Activated naive CD8-positive, alpha-beta T cell treated with anti-CD3 and anti-CD28 coated beads for 36 hours (primary cell): ENCODE measurements around the gene PPT1. TPM values are rescaled to one million over a fixed set of nuclear protein-coding genes. Genes with fewer than 3 reads are reported as not detected.
A peak's percentile ranks its signal among the peaks of the same experiment; 100 is the strongest.
"Not testable (repeated sequence)": the region's sequence is repeated elsewhere in the genome, so short reads cannot be mapped to it uniquely, and the experiment has no call there.

Experiments used
- DNase-seq: peaks from one replicate; pipeline ENCODE4 v3.0.0; 2021
- H3K27ac Mint-ChIP-seq: one replicate; pipeline ENCODE4 v1.8.0; 2022; ENCODE audit warnings: mild to moderate bottlenecking, moderate library complexity, mixed read lengths
- H3K27me3 Mint-ChIP-seq: one replicate; pipeline ENCODE4 v1.8.0; 2022; ENCODE audit warnings: mild to moderate bottlenecking, mixed read lengths
- H3K36me3 Mint-ChIP-seq: one replicate; pipeline ENCODE4 v1.8.0; 2021; ENCODE audit warnings: mild to moderate bottlenecking, mixed read lengths
- H3K4me1 Mint-ChIP-seq: one replicate; pipeline ENCODE4 v1.8.0; 2021; ENCODE audit warnings: mixed read lengths
- H3K4me3 Mint-ChIP-seq: one replicate; pipeline ENCODE4 v1.8.0; 2022; ENCODE audit warnings: mild to moderate bottlenecking, moderate library complexity, mixed read lengths
- H3K9me3 Mint-ChIP-seq: one replicate; pipeline ENCODE4 v1.8.0; 2022; ENCODE audit warnings: mixed read lengths
- total RNA-seq, 2 experiments: library from RNA; stranded (reverse); gene quantifications; one replicate each; pipeline ENCODE4 v1.2.3, GENCODE V29; 2021

Gene PPT1
- total RNA-seq, 2 experiments from 2014 or later, result 87.5 to 93.7 TPM

DNA sequence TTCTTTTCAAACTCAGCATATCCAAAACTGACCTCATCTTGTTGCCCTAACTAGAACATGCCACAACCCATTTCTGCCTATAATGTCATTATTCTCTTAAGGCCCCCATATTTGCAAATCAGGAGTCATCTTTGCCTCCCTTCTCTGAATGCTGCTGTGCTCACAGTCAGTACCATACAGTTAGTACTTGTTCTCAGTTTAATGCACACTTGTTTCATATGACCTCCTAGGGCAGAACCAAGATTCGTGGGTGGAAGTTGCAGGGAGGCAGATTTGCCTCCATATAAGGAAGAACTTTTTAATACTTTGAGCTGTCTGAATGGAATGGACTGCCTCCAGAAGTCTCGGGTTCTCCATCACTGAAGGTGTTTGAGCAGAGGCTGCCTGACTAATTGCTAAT lies 47.3 kb downstream of the PPT1 start:
- no peaks in the 10 kb centered on the region for H3K9me3 Mint-ChIP-seq
- H3K4me1 Mint-ChIP-seq, result peaks cover 82% of the 10 kb centered on the region
- H3K27me3 Mint-ChIP-seq, result no peaks in the 10 kb centered on the region
- peaks cover 81% of the 10 kb centered on the region for H3K36me3 Mint-ChIP-seq
- H3K27ac Mint-ChIP-seq, result peak overlapping the region; percentile 94
- peak overlapping the region; percentile 47 for H3K4me3 Mint-ChIP-seq
- no peak for DNase-seq

DNA sequence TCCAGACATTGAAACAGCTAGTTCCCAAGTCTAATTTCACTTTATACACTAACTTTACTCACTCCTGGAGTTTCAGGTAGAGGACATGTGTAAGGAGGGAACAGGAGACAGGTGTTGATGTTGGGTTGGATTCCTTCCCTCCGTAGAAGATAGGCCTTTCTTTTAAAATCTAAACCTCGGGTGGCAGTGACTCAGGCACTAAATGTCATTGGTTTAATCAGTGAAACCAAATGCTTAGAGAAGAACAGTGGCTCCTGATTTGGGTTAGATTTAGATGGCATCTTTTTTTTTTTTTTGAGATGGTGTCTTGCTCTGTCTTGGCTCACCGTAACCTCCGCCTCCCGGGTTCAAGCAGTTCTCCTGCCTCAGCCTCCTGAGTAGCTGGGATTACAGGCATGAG lies 49.3 kb downstream of the PPT1 start:
- peaks cover 79% of the 10 kb centered on the region for H3K36me3 Mint-ChIP-seq
- peak overlapping the region; percentile 90 for H3K27ac Mint-ChIP-seq
- no peak for DNase-seq
- peaks cover 83% of the 10 kb centered on the region for H3K4me1 Mint-ChIP-seq
- no peaks in the 10 kb centered on the region for H3K27me3 Mint-ChIP-seq
- peak overlapping the region; percentile 60 for H3K4me3 Mint-ChIP-seq
- H3K9me3 Mint-ChIP-seq, result no peaks in the 10 kb centered on the region

DNA sequence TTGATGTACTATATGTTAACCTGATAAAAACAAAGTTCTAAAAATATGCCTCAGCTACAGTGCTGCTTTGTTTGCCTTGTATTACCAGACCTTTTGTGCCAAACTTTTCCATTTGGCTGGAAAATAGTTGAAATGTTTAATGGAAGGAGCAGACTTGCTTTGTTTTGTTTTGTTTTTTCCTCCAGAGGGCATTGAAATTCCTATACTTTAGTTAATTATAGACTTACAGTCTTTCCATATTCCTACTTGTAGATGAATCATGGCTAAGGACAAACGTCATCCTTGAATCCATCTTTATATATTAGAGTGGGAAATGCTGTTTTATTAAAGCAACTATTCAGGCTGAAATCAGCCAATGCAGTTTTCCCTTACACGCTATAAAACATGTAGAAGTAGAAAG lies 49.8 kb downstream of the PPT1 start:
- no peak for DNase-seq
- Mint-ChIP-seq H3K4me3 (peak overlapping the region; percentile 60), H3K9me3 (no peaks in the 10 kb centered on the region), H3K4me1 (peaks cover 87% of the 10 kb centered on the region), H3K36me3 (peaks cover 80% of the 10 kb centered on the region), H3K27me3 (no peaks in the 10 kb centered on the region), H3K27ac (peak overlapping the region; percentile 90)

DNA sequence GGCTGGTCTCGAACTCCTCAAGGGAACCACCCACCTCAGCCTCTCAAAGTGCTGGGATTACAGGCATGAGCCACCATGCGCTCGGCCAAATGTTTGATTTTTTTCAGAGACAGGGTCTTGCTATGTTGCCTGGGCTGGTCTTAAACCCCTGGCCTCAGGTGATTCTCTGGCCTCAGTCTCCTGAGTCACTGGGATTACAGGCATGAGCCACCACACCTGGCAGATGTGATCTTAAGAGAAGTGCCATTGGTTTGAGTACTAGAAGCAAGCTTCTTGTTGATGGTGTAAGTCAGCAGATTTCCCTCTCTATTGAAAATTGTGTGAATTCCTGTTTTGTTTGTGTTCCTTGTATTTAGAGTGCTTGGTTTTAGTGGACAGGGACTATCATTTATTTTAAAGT lies 51.3 kb downstream of the PPT1 start:
- Mint-ChIP-seq H3K4me3 (peak overlapping the region; percentile 11), H3K4me1 (peaks cover 78% of the 10 kb centered on the region), H3K27me3 (no peaks in the 10 kb centered on the region), H3K36me3 (peaks cover 82% of the 10 kb centered on the region), H3K9me3 (no peaks in the 10 kb centered on the region), H3K27ac (peak overlapping the region; percentile 81)
- DNase-seq, result no peak

DNA sequence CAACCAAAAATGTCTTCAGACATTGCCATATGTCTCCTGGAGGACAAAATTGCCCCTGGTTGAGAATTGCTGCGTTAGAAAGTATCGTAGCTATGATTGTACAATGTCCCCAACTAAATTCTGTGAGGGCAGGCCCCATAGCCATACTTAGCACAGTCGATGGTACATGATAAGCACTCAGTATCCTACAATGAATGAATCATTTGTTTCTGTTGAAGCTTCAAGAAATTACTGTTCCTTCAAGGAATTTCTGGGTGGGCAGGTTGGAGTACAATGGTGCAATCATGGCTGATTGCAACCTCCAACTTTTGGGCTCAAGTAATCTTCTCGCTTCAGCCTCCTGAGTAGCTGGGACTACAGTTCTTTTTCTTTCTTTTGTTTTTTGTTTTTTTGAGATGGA lies 51.9 kb downstream of the PPT1 start:
- no peaks in the 10 kb centered on the region for H3K9me3 Mint-ChIP-seq
- H3K36me3 Mint-ChIP-seq, result peaks cover 78% of the 10 kb centered on the region
- peaks cover 73% of the 10 kb centered on the region for H3K4me1 Mint-ChIP-seq
- peak overlapping the region; percentile 74 for H3K4me3 Mint-ChIP-seq
- H3K27ac Mint-ChIP-seq, result peak overlapping the region; percentile 81
- H3K27me3 Mint-ChIP-seq, result no peaks in the 10 kb centered on the region
- DNase-seq, result no peak

DNA sequence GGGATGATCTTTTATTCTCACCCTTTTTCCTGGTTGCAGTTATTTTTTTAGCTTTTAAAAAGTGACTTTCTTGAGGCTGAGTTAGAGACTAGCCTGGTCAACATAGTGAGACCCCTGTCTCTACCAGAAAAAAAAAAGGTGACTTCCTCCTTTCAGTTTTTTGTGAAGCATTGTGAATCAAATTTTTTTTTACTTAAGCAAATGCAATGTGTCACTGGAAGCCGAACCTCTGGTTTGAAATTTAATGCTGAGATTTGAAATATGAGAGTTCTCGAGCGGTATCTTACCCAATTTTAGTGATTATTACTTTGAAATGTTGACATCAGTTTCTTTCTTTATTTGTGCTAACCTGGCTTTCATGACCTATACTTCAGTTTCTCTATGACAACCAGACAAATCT lies 52.9 kb downstream of the PPT1 start:
- Mint-ChIP-seq H3K27ac (peak overlapping the region; percentile 64), H3K4me1 (peaks cover 67% of the 10 kb centered on the region), H3K36me3 (peaks cover 67% of the 10 kb centered on the region), H3K27me3 (no peaks in the 10 kb centered on the region), H3K9me3 (no peaks in the 10 kb centered on the region), H3K4me3 (peak overlapping the region; percentile 95)
- no peak for DNase-seq

DNA sequence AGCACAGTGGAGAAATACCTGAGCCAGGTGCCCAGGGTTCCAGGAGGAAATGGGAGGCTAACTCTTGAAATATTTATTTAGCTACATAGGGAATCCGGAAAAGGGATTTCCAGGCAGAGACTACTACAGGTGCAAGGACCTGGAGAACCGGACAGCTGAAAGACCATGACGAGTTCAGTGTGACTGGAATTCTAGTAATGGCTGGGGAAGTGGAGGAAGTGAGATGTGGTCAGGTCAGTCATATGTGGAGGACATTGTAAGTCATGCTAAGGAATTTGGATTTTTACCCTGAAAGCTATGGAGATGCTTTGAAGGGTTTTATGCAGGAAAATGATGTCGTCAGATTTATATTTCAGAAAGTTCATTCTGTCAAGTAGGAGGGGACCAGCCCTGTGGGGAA lies 54.7 kb downstream of the PPT1 start:
- Mint-ChIP-seq H3K4me3 (peak overlapping the region; percentile 95), H3K36me3 (peaks cover 60% of the 10 kb centered on the region), H3K27ac (peak overlapping the region; percentile 99), H3K4me1 (peaks cover 59% of the 10 kb centered on the region), H3K27me3 (no peaks in the 10 kb centered on the region), H3K9me3 (no peaks in the 10 kb centered on the region)
- DNase-seq, result no peak

DNA sequence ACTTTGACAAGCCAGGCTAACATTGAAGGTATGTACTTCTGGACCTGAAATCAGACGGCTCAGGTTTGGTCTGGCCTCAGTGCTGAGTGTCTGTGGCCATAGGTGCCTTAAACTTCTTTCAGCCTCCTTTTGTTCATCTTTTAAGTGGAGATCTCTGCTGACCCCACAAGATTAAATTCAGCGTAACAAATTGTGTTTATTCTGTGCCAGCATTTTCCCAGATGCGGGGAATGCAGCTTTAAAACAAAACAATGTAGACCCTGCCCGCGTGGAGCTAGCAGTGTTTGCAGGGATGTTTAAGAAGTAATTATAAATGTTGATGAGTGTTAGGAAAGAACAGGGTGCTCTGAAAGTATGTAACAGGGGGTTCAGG lies 55.6 kb downstream of the PPT1 start:
- no peaks in the 10 kb centered on the region for H3K9me3 Mint-ChIP-seq
- H3K27ac Mint-ChIP-seq, result peak overlapping the region; percentile 99
- DNase-seq, result no peak
- peak overlapping the region; percentile 95 for H3K4me3 Mint-ChIP-seq
- H3K4me1 Mint-ChIP-seq, result peaks cover 59% of the 10 kb centered on the region
- H3K36me3 Mint-ChIP-seq, result peaks cover 57% of the 10 kb centered on the region
- H3K27me3 Mint-ChIP-seq, result no peaks in the 10 kb centered on the region

DNA sequence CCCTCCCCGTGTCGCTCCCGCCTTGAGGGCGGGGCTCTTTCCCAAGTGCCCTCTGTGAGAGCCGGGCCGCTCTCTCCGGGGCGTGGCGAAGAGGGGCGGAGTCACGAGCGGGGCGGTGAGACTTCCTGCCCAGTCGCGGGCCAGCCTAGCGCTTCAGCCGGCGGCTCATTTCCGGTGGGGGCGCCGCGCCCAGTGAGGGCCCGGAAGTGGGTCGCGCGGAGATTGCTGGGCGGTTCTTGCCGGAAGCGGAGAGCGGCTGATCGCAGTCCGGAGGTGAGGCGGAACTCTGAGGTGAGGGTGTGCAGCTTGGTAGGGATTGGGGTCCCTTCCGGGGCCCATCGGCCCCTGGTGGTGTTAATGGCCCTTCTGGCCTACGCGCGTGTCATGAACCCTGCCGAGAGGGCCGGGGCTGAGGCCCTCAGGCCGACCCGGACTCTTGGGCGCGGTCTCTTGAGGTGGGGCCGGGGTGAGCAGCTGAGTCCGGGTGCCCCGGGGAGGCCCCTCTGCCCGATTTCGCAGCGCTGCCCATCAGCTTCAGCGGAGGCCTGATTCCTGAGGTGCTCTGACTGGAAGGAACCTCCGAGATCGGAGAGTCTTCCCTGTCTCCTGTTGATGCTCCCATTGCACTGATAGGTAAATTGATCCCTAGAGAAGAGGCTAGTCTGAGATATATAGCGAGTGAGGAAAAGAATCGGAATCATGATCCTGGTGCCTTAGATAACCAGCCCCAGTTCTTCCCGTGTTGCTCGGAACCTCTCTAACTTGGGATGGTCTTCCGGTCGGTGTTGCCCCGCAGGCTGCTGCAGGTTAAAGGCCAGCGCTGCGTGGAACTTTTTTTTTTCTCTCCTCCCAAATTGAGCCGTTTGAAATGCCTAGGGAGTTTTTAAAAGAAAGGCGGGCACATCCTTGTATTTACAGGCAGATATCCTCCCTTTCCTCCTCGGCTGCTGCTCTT lies 56.3 kb downstream of the PPT1 start, which contains the start of gene CAP1:
Gene CAP1, plus strand, starts transcription at position 219 of the 955 bp plus-strand sequence. CDS start 18,618 bp downstream, outside the sequence.
- H3K4me1 Mint-ChIP-seq, result peaks cover 52% of the 10 kb centered on the region
- peak; percentile 100 for DNase-seq
- H3K4me3 Mint-ChIP-seq, result peak within 1 kb of the TSS; percentile 95
- no peaks in the 10 kb centered on the region for H3K9me3 Mint-ChIP-seq
- H3K36me3 Mint-ChIP-seq, result peaks cover 51% of the 10 kb centered on the region
- peak within 1 kb of the TSS; percentile 99 for H3K27ac Mint-ChIP-seq
- no peaks in the 10 kb centered on the region for H3K27me3 Mint-ChIP-seq

DNA sequence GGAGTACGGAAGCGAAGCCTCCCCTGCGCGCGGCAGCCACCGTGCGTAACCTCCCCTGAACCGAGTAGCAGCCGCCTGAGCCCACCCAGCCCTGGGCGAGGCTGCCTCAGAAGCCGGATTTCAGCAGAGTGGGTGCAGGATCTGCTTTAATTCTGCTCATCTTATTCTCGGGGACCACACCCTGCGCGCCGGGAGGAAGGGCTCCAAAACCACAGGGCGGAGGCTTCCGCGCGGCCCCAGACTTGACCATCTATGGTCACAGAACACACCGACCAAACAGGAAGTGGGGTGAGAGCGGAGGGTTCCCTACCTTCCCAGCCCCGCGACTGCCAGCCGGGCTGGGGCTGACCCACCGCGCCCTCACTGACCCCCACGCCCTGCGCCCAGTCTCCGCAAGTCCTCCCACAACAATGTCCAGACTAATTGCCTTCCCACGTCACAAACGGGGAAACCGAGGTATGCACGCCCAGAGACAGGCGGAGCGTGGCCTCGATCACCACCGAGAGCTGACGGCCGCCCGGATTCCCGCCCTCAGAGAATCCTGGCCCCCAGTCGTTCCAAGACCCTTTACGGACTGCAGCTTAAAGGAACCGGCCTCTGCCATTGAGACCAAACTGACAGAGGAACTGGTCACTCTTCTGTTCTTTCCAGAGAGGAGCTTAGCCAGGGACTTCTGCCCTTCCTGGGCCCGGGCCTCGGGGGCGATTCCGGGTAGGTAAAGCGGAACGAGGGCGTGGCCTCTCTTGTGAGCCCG lies 57.1 kb downstream of the PPT1 start:
- Mint-ChIP-seq H3K9me3 (no peaks in the 10 kb centered on the region), H3K27ac (peak overlapping the region; percentile 99), H3K4me1 (peaks cover 47% of the 10 kb centered on the region), H3K36me3 (peaks cover 43% of the 10 kb centered on the region), H3K4me3 (peak overlapping the region; percentile 95), H3K27me3 (no peaks in the 10 kb centered on the region)
- peak; percentile 82 for DNase-seq

DNA sequence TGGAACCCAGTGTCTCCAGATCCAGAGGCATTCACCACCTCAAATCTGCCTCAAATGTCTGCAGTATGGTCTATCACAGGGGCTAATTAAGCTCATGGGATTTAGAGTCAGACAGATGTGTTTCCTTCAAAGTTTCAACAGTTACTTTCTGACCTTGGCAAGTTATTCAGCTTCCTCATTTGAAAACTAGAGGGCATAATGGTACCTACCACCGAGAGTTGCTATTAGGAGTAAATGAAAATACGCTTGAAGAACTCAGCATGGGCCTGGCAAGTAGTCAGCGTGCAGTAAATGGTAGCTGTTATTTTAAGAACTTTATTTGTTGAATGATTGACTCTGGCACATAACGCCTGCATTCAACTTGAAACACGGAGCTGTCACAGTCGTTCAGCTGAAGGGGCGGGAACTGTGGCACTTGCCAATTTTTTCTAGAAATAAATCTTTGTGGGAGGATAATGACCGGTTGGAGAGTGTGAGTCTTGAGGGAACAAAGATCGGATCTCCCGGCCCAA lies 57.8 kb downstream of the PPT1 start:
- H3K4me1 Mint-ChIP-seq, result peaks cover 50% of the 10 kb centered on the region
- H3K9me3 Mint-ChIP-seq, result no peaks in the 10 kb centered on the region
- H3K4me3 Mint-ChIP-seq, result peak overlapping the region; percentile 95
- no peak for DNase-seq
- H3K27ac Mint-ChIP-seq, result peak overlapping the region; percentile 99
- H3K27me3 Mint-ChIP-seq, result no peaks in the 10 kb centered on the region
- H3K36me3 Mint-ChIP-seq, result peaks cover 39% of the 10 kb centered on the region

DNA sequence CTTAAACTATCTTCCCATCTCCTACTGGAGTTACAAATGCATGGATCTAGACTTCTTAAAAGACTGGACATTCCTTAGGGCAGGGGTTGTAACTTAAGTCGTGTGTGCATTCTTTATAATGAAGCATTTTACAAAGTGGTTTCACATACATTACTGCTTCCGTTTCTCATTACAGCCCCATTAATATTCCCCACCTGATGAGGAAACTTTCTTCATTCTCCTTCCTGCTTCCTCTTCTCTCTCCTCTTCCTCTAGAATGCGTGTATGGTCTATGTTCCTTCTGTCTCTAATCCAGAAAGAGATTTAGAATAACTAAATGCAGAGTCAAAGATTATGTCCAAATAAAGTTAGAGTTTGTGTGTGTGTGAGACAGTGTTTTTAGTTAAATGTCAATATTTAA lies 58.4 kb downstream of the PPT1 start:
- DNase-seq, result no peak
- Mint-ChIP-seq H3K27ac (peak overlapping the region; percentile 99), H3K36me3 (peaks cover 34% of the 10 kb centered on the region), H3K9me3 (no peaks in the 10 kb centered on the region), H3K4me1 (peaks cover 49% of the 10 kb centered on the region), H3K4me3 (peak overlapping the region; percentile 95), H3K27me3 (no peaks in the 10 kb centered on the region)

DNA sequence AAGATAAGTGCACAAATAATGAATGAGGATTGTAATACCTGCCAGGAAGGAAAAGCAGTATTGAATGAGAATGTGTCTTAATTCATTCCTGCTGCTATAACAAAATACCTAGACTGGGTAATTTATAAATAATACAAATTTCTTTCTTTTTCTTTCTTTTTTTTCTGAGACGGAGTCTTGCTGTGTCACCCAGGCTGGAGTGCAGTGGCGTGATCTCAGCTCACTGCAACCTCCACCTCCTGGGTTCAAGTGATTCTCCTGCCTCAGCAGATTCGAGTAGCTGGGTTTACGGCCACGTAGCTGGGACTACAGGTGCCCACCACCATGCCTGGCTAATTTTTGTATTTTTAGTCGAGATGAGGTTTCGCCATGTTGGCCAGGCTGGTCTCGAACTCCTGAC lies 59.8 kb downstream of the PPT1 start:
- not testable (repeated sequence) for H3K4me3 Mint-ChIP-seq, H3K9me3 Mint-ChIP-seq, H3K27me3 Mint-ChIP-seq, H3K27ac Mint-ChIP-seq, DNase-seq
- Mint-ChIP-seq H3K36me3 (peaks cover 20% of the 10 kb centered on the region), H3K4me1 (peaks cover 40% of the 10 kb centered on the region)

DNA sequence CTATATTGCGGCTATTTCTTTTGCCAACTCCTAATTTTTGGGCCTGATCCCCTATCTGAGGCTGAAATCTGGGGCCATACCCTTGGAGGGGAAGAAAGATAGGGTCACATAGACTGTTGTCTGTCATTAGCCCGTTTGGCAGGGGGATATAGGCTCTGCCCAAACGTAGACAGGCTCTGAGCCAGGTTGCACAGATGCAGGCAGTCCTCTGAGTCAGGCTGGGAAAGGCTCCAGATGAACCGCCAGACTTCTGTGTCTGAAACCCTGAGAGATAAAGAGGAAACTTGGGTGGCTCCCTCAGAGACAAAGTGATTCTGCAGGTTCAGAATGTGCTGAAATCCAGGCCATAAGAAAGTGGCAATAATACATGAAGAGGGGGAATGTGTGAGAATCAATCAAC lies 60.5 kb downstream of the PPT1 start:
- H3K4me1 Mint-ChIP-seq, result peaks cover 37% of the 10 kb centered on the region
- DNase-seq, result no peak
- H3K27me3 Mint-ChIP-seq, result no peaks in the 10 kb centered on the region
- no peaks in the 10 kb centered on the region for H3K9me3 Mint-ChIP-seq
- no peak overlapping the region for H3K4me3 Mint-ChIP-seq
- no peak overlapping the region for H3K27ac Mint-ChIP-seq
- peaks cover 13% of the 10 kb centered on the region for H3K36me3 Mint-ChIP-seq

DNA sequence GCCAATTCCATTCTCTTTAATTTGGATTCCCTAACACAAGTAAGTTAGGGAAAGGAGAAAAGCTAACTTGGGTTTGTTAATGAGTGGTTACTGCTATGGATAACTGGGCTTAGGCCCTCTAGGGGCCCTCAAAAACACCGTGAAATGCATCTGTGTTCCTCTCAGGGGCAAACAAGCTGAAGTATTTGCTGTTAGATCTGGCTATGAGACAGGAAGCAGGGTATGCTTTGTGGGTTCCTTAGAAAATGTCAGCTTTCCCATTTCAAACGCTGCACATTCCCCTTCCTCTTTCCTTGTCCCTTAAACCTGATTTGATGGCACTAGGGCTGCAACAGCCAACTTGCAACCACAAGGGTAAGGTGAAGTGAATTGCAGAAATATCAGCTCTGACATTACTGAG lies 62.2 kb downstream of the PPT1 start:
- no peak overlapping the region for H3K4me3 Mint-ChIP-seq
- DNase-seq, result no peak
- no peaks in the 10 kb centered on the region for H3K27me3 Mint-ChIP-seq
- peak overlapping the region; percentile 73 for H3K27ac Mint-ChIP-seq
- H3K4me1 Mint-ChIP-seq, result peaks cover 37% of the 10 kb centered on the region
- H3K36me3 Mint-ChIP-seq, result peaks cover 7% of the 10 kb centered on the region
- H3K9me3 Mint-ChIP-seq, result no peaks in the 10 kb centered on the region
